ENCODE data around the gene C18orf63. TPM values are rescaled to one million over a fixed set of nuclear protein-coding genes. Genes with fewer than 3 reads are reported as not detected.

Gene C18orf63
- total RNA-seq, 1 experiment from 2014 or later = not detected

DNA sequence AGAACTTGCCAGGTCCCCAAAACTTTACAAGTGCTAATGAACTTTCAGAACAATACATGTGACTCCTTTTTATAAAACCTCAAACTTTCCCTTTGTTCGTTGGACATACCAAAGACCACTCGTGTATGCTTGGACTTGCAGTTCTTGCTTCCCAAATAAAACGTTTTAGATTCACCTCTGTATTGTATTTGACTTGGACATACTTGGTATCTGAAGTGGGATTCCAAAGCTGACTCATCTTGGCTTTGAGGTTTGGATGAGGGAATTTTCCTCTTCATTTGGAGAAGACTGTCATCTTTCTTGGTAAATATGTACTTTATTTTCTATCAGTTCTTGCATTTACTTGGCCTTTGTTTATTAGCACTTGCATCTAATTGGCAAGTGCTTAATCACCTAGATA is 15.9 kb upstream of the C18orf63 start:
- intact Hi-C loops (cut with micrococcal nuclease; ENCODE audit: unreplicated experiment) (no loop called here), in situ Hi-C loops (cut with HindIII; ENCODE audit: low pct_unique_long_range_greater_than_20kb, low sequenced_read_pairs) (no loop called here)
- DNase-seq (ENCODE audit: low read depth, low spot score) (no peak), ATAC-seq (no peak)
- ChIA-PET CTCF (interaction anchor here (0.7 to 1.5 kb wide), 2 partner anchors 11 to 160 kb away, joined by 4 to 5 read pairs; no protein-coding TSS in a partner anchor), POLR2A (no interaction called here)
- Histone ChIP-seq H3K27me3 (ENCODE audit: control insufficient read depth, insufficient read depth, low read length) (peaks cover 27% of the 10 kb centered on the region), H3K36me3 (ENCODE audit: control insufficient read depth, insufficient read depth, low read length) (no peaks in the 10 kb centered on the region), H3K9me3 (ENCODE audit: control insufficient read depth, insufficient read depth, low read depth, low read length) (no peaks in the 10 kb centered on the region), H3K4me1 (ENCODE audit: control insufficient read depth, insufficient read depth, low read length) (no peaks in the 10 kb centered on the region), H3K27ac (ENCODE audit: low read length) (no peak overlapping the region), H3K4me3 (ENCODE audit: low read depth in 2 of 2, low read length in 2 of 2) (no peak overlapping the region)
- TF ChIP-seq SIN3A (IDR thresholded peaks at IDR 0.05; ENCODE audit: borderline replicate concordance, insufficient read depth, low read depth, low read length) (no peak), POLR2AphosphoS5 (IDR thresholded peaks at IDR 0.05; ENCODE audit: low read depth, low read length) (no peak), CTCF (IDR thresholded peaks at IDR 0.05) (no peak), TCF7L2 (IDR thresholded peaks at IDR 0.05; ENCODE audit: low read depth, low read length) (no peak), REST (IDR thresholded peaks at IDR 0.05; ENCODE audit: insufficient read depth in 1 of 2, low read depth in 2 of 2, low read length in 1 of 2) (no peak)
- no TSS peak for BruUV-seq (replicated peaks)

- BruUV-seq (replicated peaks) = no TSS peak
- intact Hi-C loops (cut with micrococcal nuclease; ENCODE audit: unreplicated experiment) = no loop called here
- ChIA-PET CTCF (no interaction called here), POLR2A (no interaction called here)
- H3K36me3 ChIP-seq (ENCODE audit: control insufficient read depth, insufficient read depth, low read length) = no peaks in the 10 kb centered on the region
- in situ Hi-C loops (cut with HindIII; ENCODE audit: low pct_unique_long_range_greater_than_20kb, low sequenced_read_pairs) = no loop called here
- H3K9me3 ChIP-seq (ENCODE audit: control insufficient read depth, insufficient read depth, low read depth, low read length) = no peaks in the 10 kb centered on the region
- no peak for TF ChIP-seq CTCF (IDR thresholded peaks at IDR 0.05)
- TF ChIP-seq REST (IDR thresholded peaks at IDR 0.05; ENCODE audit: insufficient read depth in 1 of 2, low read depth in 2 of 2, low read length in 1 of 2) = no peak
- no peak for TF ChIP-seq POLR2AphosphoS5 (IDR thresholded peaks at IDR 0.05; ENCODE audit: low read depth, low read length)
- no peak for TF ChIP-seq TCF7L2 (IDR thresholded peaks at IDR 0.05; ENCODE audit: low read depth, low read length)
- no peak for TF ChIP-seq SIN3A (IDR thresholded peaks at IDR 0.05; ENCODE audit: borderline replicate concordance, insufficient read depth, low read depth, low read length)
- H3K27me3 ChIP-seq (ENCODE audit: control insufficient read depth, insufficient read depth, low read length) = peaks cover 42% of the 10 kb centered on the region
- H3K4me3 ChIP-seq (ENCODE audit: low read depth in 2 of 2, low read length in 2 of 2) = no peak overlapping the region
- no peaks in the 10 kb centered on the region for H3K4me1 ChIP-seq (ENCODE audit: control insufficient read depth, insufficient read depth, low read length)
- no peak for DNase-seq (ENCODE audit: low read depth, low spot score)
- H3K27ac ChIP-seq (ENCODE audit: low read length) = no peak overlapping the region
- ATAC-seq = no peak
Observed at GRCh38 chr18:74303306-74303705, 12.3 kb upstream of the C18orf63 start.

Measured in Panc1 (cell line).